Measurements from ENCODE around the gene IKZF2. TPM values are rescaled to one million over a fixed set of nuclear protein-coding genes. Genes with fewer than 3 reads are reported as not detected.

Gene IKZF2
- total and polyA plus RNA-seq, 10 of the 15 experiments (the other 5 are each of a cell fraction or from before 2014, with no cell fraction given), result 15.2 to 266 (median 87.2) TPM

- no peak for FAIRE-seq
- Histone ChIP-seq H3K79me2 (ENCODE audit: control insufficient read depth, insufficient read depth, low read length) (peaks cover 95% of the 10 kb centered on the region), H4K20me1 (ENCODE audit: control insufficient read depth, insufficient read depth) (no peaks in the 10 kb centered on the region), H3K9me3 (replicated peaks; ENCODE audit: control insufficient read depth, insufficient read depth, low read length) (no peaks in the 10 kb centered on the region; the same call in 2 of the 3 replicates), H2AFZ (ENCODE audit: control insufficient read depth, low read depth, low read length) (no peak overlapping the region), H3K4me3 (no peak overlapping the region), H3K36me3 (ENCODE audit: control insufficient read depth in 2 of 2, insufficient read depth in 2 of 2, low read length in 1 of 2) (peaks cover 0 to 11% of the 10 kb centered on the region in 2 experiments; a peak in 1 of 4 replicates), H3K27me3 (replicated peaks in 1 of 2; ENCODE audit: control insufficient read depth in 2 of 2, insufficient read depth in 2 of 2, low read length in 1 of 2) (no peaks in the 10 kb centered on the region), H3K27ac (ENCODE audit: control insufficient read depth, insufficient read depth) (no peak overlapping the region), H3K4me1 (ENCODE audit: control insufficient read depth, insufficient read depth, low read length) (peaks cover 3% of the 10 kb centered on the region; the same call in 1 of the 2 replicates), H3K9ac (ENCODE audit: control insufficient read depth, insufficient read depth, low read length) (no peak overlapping the region), H3K4me2 (ENCODE audit: control insufficient read depth, insufficient read depth) (no peak overlapping the region)
- no peak for DNase-seq (ENCODE audit: low read depth, low spot score)
- ChIA-PET POLR2A (interaction anchor here (1.0 kb wide), 1 partner anchor 11 kb away, joined by 4 read pairs; no protein-coding TSS in a partner anchor), RAD21 (ENCODE audit: unreplicated experiment) (interaction anchor here (0.6 kb wide), 1 partner anchor 271 kb away, joined by 3 read pairs; no protein-coding TSS in a partner anchor), CTCF (interaction anchor here (0.8 to 1.1 kb wide), 2 partner anchors 13 to 80 kb away, joined by 3 read pairs; no protein-coding TSS in a partner anchor), SMC1A (ENCODE audit: uncharacterized antibody, unreplicated experiment) (interaction anchor here (2.9 kb wide), 1 partner anchor 45 kb away, joined by 9 read pairs; no protein-coding TSS in a partner anchor)
- no TSS peak for BruUV-seq (replicated peaks)
- intact Hi-C loops (cut with micrococcal nuclease; ENCODE audit: unreplicated experiment), result no loop called here
- in situ Hi-C loops (cut with MboI), result no loop called here
- no peak for ATAC-seq
- TF ChIP-seq TCF3 (IDR thresholded peaks at IDR 0.05; ENCODE audit: borderline replicate concordance, insufficient read depth, low read depth, low read length) (no peak), RELB (IDR thresholded peaks at IDR 0.05; ENCODE audit: low read depth) (no peak), YY1 (IDR thresholded peaks at IDR 0.05; ENCODE audit: low read depth, low read length) (no peak), ZNF274 (IDR thresholded peaks at IDR 0.05; ENCODE audit: insufficient read depth, insufficient read length) (no peak), ASH2L (IDR thresholded peaks at IDR 0.05; ENCODE audit: borderline replicate concordance, low read depth) (no peak), SUZ12 (IDR thresholded peaks at IDR 0.05; ENCODE audit: unreplicated experiment) (no peak), ELK1 (IDR thresholded peaks at IDR 0.05; ENCODE audit: low read depth, low read length) (no peak), BMI1 (IDR thresholded peaks at IDR 0.05; ENCODE audit: borderline replicate concordance) (no peak), IKZF2 (IDR thresholded peaks at IDR 0.05) (no peak), NR2C2 (IDR thresholded peaks at IDR 0.05; ENCODE audit: borderline replicate concordance, control insufficient read depth, insufficient read length, low read depth) (no peak), HDAC6 (IDR thresholded peaks at IDR 0.05; ENCODE audit: unreplicated experiment) (no peak), BHLHE40 (IDR thresholded peaks at IDR 0.05; ENCODE audit: borderline replicate concordance in 1 of 2, low read depth in 2 of 2, low read length in 1 of 2) (no peak), CBX3 (IDR thresholded peaks at IDR 0.05; ENCODE audit: borderline replicate concordance, low read depth) (no peak), EGR1 (IDR thresholded peaks at IDR 0.05; ENCODE audit: borderline replicate concordance in 1 of 2, low read depth in 2 of 2, low read length in 2 of 2) (no peak), ATF7 (IDR thresholded peaks at IDR 0.05; ENCODE audit: low read depth) (no peak), IKZF1 (conservative IDR thresholded peaks at IDR 0.05) (no peak), JUND (IDR thresholded peaks at IDR 0.05; ENCODE audit: low read depth, low read length) (no peak)
Measured at GRCh38 chr2:213067888-213068287, 83.5 kb downstream of the IKZF2 start.

All from GM12878 (cell line).